ENCODE results near the gene TNS1. TPM values are rescaled to one million over a fixed set of nuclear protein-coding genes. Genes with fewer than 3 reads are reported as not detected.

TNS1 gene
- total and polyA plus RNA-seq, 7 donors, result 73.4 to 742 (median 276) TPM

DNA sequence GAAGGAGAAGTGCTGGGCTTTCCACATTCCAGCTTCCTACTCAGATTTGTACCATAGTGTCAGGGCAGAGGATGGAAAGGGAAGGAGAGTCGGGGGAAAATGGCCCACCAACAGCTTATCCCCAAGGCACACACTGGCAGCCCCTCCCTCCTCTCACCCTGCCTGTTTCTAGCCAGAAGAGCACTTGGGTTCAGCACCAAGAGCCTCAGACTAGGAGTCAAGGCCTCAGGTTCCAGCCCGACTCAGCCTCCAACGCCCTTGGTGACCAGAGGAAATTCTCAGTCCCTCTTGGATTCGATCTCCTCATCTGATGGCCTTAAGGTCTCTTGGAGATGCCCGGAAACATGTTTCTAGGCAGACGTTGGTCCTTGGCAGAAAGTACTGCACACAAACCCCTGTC lies 53.9 kb downstream of the TNS1 start:
- DNase-seq (no peak), ATAC-seq (no peak)
- intact Hi-C loops (cut with DNase I), result loop anchor here in 1 of 2 donors (5.0 kb wide), 1 partner anchor 38 kb away; no protein-coding TSS in a partner anchor
- Histone ChIP-seq H3K9me3 (no peaks in the 10 kb centered on the region), H3K4me3 (no peak overlapping the region), H3K27me3 (ENCODE audit: insufficient read depth in 3 of 3, low read length in 2 of 3) (no peaks in the 10 kb centered on the region), H3K36me3 (ENCODE audit: insufficient read depth in 1 of 2, low read depth in 1 of 2) (no peaks in the 10 kb centered on the region), H3K4me1 (peaks cover 42% of the 10 kb centered on the region), H3K27ac (no peak overlapping the region)
- WGBS, 3 donors, result 86 to 91% (median 87%) methylated on average over 6 of the region's 6 CpGs
- TF ChIP-seq, protein P1, sequence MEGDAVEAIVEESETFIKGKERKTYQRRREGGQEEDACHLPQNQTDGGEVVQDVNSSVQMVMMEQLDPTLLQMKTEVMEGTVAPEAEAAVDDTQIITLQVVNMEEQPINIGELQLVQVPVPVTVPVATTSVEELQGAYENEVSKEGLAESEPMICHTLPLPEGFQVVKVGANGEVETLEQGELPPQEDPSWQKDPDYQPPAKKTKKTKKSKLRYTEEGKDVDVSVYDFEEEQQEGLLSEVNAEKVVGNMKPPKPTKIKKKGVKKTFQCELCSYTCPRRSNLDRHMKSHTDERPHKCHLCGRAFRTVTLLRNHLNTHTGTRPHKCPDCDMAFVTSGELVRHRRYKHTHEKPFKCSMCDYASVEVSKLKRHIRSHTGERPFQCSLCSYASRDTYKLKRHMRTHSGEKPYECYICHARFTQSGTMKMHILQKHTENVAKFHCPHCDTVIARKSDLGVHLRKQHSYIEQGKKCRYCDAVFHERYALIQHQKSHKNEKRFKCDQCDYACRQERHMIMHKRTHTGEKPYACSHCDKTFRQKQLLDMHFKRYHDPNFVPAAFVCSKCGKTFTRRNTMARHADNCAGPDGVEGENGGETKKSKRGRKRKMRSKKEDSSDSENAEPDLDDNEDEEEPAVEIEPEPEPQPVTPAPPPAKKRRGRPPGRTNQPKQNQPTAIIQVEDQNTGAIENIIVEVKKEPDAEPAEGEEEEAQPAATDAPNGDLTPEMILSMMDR (IDR thresholded peaks at IDR 0.05), result no peak

DNA sequence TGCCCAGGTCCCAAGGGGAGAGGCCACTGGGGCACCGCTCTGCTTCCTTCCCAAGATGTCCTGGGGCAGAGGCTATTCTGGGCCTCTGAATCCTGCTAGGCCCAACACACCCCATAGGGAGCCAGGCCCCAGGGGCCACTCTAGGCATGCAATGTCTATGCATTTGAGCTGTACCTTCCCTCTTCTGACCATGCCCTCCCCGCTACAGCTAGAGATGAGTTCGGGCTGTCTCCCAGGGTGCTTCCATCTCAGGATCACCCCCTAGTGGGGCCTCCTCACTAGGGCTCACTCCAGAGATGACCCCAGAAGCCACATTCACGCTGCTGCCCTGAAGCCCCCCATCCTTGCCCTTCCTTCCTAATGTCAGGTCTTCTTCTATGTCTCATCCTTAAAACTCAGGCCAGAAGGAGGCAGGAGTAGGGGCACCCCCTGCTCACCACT lies 54.4 kb downstream of the TNS1 start:
- TF ChIP-seq, protein P1 (IDR thresholded peaks at IDR 0.05), result no peak
- H3K9me3 ChIP-seq, result no peaks in the 10 kb centered on the region
- 84 to 93% (median 90%) methylated on average over 4 of the region's 4 CpGs for WGBS, 3 donors
- intact Hi-C loops (cut with DNase I), result loop anchor here in 1 of 2 donors (5.0 kb wide), 1 partner anchor 39 kb away; no protein-coding TSS in a partner anchor
- H3K27me3 ChIP-seq (ENCODE audit: insufficient read depth in 3 of 3, low read length in 2 of 3), result no peaks in the 10 kb centered on the region
- H3K36me3 ChIP-seq (ENCODE audit: insufficient read depth in 1 of 2, low read depth in 1 of 2), result no peaks in the 10 kb centered on the region
- DNase-seq, result no peak
- H3K4me1 ChIP-seq, result peaks cover 42% of the 10 kb centered on the region
- no peak overlapping the region for H3K27ac ChIP-seq
- no peak overlapping the region for H3K4me3 ChIP-seq
- ATAC-seq, result no peak

DNA sequence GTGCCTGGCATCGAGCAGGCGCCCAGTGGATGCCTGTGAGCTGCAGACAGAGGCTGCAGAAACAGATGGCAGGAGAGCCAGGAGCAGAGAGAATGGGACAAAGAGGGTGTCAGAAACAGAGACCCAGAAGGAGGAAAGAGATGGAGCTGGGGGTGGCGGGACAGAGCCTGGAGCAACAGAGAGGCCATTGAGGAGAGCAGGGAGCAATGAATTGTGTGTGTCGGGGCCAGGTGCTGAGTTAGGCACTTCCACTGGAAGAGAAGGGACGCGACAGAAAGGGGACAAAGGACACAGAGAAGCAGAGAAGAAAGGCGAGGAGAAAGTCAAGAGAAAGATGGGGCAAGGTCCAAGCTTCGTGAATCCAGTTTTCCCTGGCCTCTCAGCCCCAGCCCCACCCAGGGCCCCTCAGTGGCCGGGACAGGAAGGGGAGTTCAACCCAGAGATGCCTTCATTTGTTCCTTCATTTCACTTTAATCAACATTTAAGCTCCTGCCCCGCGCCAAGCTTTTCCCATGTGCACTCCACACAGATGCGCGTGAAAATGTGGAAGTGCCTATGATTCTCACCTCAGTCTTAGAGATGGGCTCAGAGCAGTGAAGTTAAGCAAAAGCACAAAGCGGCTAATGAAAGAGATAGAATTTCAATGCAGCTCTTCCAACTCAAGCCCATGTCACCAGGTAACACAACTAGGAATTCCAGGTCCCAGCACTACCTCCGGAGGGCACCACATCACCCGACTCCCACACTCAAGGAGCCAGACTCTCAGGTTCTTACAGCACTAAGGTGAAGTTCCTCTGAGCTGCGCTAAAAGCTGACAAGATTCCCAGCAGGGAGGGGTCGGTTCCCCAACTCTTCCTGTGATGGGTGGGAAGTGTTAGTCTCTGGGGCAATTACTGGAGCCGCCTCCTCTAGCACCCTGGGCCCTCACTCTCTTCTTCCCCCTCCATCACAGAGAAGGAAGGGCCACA lies 55.1 kb downstream of the TNS1 start:
- H3K27ac ChIP-seq, result no peak overlapping the region
- no peak for DNase-seq

DNA sequence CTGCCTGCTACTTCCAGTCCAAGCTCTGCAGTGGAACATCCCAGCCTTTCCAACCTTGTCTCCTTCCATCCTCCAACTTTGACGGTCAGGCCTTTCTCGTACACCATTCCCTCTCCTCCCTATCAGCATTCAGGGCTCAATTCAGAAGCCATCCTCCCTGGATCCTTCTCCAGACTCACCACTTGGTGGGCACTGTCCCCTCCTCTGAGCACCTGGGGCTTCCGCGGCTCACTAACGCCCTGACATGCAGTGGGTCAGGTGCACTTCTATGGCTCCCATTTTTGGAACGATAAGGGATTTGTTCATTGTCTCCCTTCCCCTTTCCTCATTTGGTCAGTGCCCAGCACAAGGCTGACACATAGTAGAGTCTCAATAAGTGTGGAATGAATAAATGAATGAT lies 56.7 kb downstream of the TNS1 start:
- Histone ChIP-seq H3K4me1 (peaks cover 42% of the 10 kb centered on the region), H3K27ac (peak overlapping the region; percentile 30), H3K27me3 (ENCODE audit: insufficient read depth in 3 of 3, low read length in 2 of 3) (no peaks in the 10 kb centered on the region), H3K9me3 (no peaks in the 10 kb centered on the region), H3K36me3 (ENCODE audit: insufficient read depth in 1 of 2, low read depth in 1 of 2) (no peaks in the 10 kb centered on the region), H3K4me3 (no peak overlapping the region)
- TF ChIP-seq, protein P1 (IDR thresholded peaks at IDR 0.05), result no peak
- intact Hi-C loops (cut with DNase I), result loop anchor here in 1 of 2 donors (5.0 kb wide), 1 partner anchor 41 kb away; no protein-coding TSS in a partner anchor
- ATAC-seq (no peak), DNase-seq (no peak)
- 83 to 90% (median 87%) methylated on average over 6 of the region's 6 CpGs for WGBS, 3 donors

More for the DNA sequence above, 55.1 kb downstream of the TNS1 start:
- no peaks in the 10 kb centered on the region for H3K27me3 ChIP-seq (ENCODE audit: insufficient read depth in 3 of 3, low read length in 2 of 3)
- no peak overlapping the region for H3K4me3 ChIP-seq
- H3K9me3 ChIP-seq, result no peaks in the 10 kb centered on the region
- 89 to 91% (median 90%) methylated on average over 19 of the region's 19 CpGs for WGBS, 3 donors
- H3K4me1 ChIP-seq, result peaks cover 35% of the 10 kb centered on the region
- TF ChIP-seq, protein P1 (IDR thresholded peaks at IDR 0.05), result no peak
- intact Hi-C loops (cut with DNase I), result loop anchor here in 1 of 2 donors (5.0 kb wide), 1 partner anchor 40 kb away; no protein-coding TSS in a partner anchor
- ATAC-seq, result no peak
- no peaks in the 10 kb centered on the region for H3K36me3 ChIP-seq (ENCODE audit: insufficient read depth in 1 of 2, low read depth in 1 of 2)
